GM13976 (cell line): ENCODE measurements around the gene MOB2.

Experiments
- DNase-seq: peaks from one replicate; pipeline ENCODE4 v3.0.0; 2012; ENCODE audit warnings: low spot score
- in situ Hi-C: fragments of 300-500 bp; cut with MboI; formaldehyde crosslinking; loops from one replicate; pipeline ENCODE4 v1.12.0; 2022; ENCODE audit warnings: low sequenced_read_pairs, mixed read lengths, inconsistent platforms; ENCODE audit not compliant: unreplicated experiment
- TF ChIP-seq, protein P1 (sequence below): IDR thresholded peaks from 2 replicates; pipeline ENCODE4 v1.5.1; 2012; ENCODE audit warnings: borderline replicate concordance, mild to moderate bottlenecking; ENCODE audit not compliant: insufficient read depth; ENCODE audit errors: extremely low read depth, missing control alignments, control extremely low read depth

The MOB2 gene

DNA sequence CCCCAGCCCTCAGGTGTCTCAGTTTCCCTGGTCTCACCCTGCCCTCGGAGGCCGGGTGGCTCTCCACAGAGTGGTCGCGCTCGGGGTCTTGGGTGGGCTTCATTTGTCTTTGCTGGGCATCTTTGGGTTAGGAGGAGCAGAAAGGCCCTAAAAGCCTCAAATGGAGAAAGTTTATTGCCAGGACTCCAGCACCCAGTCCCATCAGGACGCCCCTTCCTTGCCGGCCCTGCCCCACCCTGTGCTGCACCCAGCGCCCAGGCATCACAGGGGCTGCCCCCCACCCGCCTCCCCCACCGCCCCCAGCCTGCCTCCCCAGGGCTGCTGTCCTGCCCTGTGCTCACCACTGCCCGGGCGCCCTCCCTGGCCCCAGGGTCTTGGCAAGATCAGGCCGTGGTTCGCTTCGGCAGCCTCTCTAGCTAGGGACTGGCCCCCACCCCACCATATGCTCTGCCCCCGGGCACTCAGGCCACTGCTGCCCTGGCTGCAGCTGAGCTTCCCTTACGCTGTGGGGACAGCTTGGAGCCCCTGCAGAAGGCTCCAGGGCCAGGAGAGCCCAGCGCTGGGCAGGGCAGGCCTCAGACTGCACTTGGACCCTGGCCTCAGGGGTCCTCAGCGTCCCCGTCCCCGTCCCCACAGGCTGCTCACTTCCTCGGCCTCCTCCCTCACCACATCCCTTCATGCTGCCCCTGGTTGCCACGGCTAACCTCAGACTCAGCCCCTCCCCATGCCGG is 31.4 kb downstream of the MOB2 start:
- DNase-seq: no peak
- in situ Hi-C loops: no loop called here
- TF ChIP-seq, protein P1, sequence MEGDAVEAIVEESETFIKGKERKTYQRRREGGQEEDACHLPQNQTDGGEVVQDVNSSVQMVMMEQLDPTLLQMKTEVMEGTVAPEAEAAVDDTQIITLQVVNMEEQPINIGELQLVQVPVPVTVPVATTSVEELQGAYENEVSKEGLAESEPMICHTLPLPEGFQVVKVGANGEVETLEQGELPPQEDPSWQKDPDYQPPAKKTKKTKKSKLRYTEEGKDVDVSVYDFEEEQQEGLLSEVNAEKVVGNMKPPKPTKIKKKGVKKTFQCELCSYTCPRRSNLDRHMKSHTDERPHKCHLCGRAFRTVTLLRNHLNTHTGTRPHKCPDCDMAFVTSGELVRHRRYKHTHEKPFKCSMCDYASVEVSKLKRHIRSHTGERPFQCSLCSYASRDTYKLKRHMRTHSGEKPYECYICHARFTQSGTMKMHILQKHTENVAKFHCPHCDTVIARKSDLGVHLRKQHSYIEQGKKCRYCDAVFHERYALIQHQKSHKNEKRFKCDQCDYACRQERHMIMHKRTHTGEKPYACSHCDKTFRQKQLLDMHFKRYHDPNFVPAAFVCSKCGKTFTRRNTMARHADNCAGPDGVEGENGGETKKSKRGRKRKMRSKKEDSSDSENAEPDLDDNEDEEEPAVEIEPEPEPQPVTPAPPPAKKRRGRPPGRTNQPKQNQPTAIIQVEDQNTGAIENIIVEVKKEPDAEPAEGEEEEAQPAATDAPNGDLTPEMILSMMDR: no peak

DNA sequence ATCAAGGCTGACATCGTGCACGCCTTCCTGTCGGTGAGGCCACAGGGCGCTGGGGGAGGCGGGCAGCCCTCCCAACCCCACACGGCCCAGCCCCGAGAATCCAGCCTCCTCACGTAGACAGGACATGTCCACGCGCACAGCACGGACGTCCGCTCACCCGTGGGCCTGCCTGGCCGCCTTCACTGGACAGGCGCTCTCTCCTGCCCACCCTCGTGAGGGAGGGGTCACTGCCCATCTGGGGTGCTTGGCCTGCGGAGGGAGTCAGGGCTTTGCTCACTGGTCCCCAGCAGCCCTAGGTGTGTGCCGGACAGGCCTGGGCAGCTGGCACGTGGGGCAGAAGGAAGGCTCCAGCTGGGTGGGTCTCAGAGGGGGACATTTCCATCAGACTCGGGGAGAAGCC is 32.0 kb downstream of the MOB2 start:
- DNase-seq: no peak
- TF ChIP-seq, protein P1: no peak
- in situ Hi-C loops: no loop called here

DNA sequence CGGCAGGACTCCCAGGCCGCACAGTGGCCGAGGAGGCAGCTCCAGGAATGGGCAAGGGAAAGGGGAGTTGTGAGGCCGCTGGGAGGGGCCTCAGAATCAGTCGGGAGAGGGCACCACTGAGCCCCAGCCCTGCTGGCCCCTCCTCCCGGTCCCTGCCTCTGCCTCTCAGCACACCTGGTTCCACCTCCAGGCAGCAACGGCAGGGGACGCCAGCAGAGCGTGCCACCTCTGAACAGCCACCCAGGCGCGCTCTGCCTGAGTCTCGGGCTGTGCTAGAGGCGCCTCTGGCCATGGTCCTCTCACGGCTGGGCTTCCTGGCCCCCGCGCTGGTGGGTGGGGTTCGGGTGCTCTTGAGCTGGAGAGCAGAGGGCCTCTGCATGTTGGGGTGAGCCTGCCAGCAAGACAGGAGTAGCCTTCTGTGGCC is 33.0 kb downstream of the MOB2 start:
- in situ Hi-C loops: no loop called here
- peak; percentile 87 for DNase-seq

DNA sequence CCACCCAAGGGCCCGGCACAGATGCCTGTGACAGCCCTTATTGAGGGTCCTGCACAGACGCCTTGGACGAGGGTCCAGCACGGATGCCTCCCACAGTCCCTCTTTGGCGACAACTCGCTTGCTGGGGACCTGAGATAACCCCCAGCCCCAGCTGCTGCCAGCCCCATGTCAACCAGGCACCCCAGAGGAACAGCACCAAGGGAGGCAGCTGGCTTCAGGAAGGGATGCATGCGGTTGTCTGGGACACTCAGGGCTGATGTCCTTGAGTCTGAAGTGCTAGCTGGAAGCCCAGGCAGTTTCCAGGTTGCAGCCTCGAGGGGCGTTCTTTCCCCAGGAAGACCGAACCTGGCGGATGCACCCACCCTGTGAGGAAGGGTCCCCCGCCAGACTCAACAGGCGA is 33.8 kb downstream of the MOB2 start:
- TF ChIP-seq, protein P1: no peak
- in situ Hi-C loops: no loop called here
- DNase-seq: no peak

More for the DNA sequence above, 33.0 kb downstream of the MOB2 start:
- TF ChIP-seq, protein P1: peak; percentile 35

DNA sequence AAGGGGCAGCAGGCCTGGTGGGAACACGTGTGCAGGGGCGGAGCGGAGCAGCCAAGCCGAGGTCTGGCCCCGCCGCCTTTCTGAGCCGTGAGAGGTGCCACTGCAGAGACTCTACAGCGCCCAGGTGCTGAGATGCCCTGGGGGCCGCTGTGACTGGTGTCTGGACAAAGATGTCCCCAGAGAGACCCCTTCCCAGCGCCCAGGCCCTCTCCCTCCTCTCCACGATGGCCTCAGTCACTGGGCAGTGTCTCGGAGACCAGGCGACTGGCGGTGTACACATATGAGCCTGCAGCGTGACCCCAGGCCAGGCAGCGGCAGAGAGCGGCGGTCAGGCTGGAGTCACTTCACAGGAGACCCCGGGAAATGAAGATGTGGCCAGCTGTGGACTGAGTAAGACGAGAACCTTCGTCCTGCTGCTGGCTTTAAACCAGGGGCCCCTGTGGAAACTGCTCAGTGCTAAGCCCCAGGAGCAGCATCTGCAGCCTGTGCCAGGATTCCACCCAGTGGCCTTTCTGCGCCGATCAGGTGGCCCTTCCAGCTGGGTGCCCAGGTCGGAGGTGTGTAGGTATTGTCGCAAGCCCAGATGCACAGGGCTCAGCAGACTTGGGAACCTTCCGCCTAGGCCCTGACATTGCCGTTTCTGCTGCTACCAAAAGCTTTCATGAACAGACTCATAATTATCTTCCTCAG is 34.7 kb downstream of the MOB2 start:
- no peak for DNase-seq
- in situ Hi-C loops: no loop called here
- TF ChIP-seq, protein P1: no peak

DNA sequence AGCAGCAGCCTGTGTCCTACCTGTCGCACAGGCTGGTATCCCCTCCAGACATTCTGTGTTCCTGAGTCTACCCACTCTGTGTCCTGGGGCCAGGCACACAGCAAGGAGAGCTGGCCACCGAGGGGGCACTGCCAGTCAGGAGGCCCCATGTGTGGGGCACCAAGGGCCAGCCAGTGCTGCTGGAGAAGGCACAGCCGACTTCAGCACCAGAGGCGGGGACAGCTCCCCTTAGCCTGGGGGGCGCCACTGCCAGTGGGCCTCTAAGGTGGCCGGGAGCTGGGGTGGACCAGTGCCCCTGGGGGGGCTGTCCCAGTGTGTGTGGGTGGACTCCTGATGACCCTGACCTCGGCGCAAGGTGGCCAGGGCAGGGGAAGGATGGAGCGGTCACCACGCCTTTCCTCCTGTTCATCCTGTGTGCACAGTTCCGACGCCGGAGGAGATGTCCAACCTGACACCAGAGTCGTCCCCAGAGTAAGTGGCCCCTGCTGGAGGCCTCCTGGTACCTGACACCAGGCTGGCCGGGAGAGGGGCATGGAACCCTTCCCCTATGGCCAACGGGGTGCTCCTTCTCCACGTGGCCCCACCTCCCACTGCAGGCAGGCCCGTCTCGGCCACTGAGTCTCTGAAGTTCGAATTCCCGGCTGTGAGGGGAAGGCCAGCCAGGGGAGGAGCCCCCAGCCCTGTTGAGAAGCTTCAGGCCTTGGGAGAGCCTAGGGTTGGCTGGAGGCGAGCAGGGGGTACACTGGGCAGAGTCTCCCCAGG is 35.4 kb downstream of the MOB2 start:
- DNase-seq: no peak
- in situ Hi-C loops: no loop called here
- TF ChIP-seq, protein P1: no peak
